ENCODE results near the gene DSCAML1.

The DSCAML1 gene

GRCh38 chr11:117634756-117635603 lies 162.0 kb downstream of the DSCAML1 start:
- DNase-seq (ENCODE audit: low spot score), result no peak

DNA sequence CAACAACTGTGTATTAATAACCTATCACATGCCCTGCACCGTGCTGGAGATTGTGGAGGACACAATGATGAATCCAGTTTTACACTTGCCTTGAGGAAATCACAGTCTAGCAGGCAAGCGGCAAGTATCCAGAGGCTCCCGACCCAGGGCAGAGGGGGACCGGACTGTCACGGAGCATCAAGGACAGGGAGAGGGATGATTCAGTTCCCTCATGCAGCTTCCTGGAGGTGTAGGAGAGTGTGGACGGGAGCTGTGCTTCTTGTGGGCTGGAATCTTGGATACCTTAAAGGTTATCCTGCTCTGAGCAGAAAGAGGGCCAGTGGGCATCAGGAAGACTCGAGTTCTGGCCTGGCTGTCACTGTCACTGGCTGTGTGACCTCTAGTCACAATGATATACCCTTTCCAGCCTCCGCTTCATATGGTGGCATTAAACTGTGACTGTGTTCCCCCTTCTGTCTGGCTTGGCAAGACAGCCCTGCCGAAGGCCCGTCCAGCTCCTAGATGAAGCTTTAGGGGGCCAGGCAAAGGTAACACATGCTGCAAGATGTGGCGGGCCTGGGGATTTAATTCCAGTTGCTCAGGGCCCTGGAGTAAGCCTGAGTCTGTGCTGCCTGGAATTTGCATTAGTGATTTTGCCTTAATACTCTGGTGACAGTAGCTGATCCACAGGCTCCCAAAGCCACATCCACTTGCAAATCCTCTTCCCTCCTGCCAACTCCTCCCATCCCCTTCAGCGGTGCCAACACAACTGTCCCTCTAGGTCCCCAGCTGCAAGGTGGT lies 162.8 kb downstream of the DSCAML1 start:
- DNase-seq (ENCODE audit: low spot score), result no peak

GRCh38 chr11:117633186-117633754 lies 163.7 kb downstream of the DSCAML1 start:
- DNase-seq (ENCODE audit: low spot score), result no peak

GRCh38 chr11:117632306-117632705 lies 164.7 kb downstream of the DSCAML1 start:
- no peak for DNase-seq (ENCODE audit: low spot score)

GRCh38 chr11:117631336-117632140 lies 165.5 kb downstream of the DSCAML1 start:
- no peak for DNase-seq (ENCODE audit: low spot score)

DNA sequence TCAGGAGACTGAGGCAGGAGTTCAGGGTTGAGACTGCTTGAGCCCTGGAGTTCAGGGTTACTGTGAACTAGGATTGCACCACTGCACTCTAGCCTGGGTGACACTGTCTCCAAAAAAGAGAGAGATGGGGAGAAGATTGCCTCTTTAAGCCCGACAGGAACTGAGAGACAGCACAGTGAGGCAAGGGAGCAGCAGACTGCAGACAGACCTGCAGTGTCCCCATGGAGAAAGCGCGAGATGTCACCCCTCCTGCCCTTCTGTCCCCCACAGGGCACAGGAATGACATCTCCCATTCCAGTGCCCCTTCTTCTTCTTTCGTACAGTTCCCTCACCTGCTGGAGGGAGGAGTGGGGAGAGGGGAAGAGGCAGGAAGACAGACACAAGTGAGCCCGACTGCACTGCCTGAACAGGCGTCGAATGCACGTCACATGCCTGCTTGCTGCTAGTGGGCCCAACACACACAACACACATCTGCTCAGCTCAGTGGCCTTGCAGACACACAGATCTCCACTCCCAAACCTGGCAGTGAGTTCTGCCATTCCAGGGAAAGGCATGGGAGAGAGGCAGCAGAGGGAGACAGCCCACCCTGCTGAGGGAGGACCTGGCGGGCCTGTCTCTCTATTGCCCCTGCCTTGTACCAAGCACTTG lies 167.0 kb downstream of the DSCAML1 start:
- DNase-seq (ENCODE audit: low spot score), result no peak

- DNase-seq (ENCODE audit: low spot score), result no peak
Measured at GRCh38 chr11:117629146-117629545, 167.9 kb downstream of the DSCAML1 start.

GRCh38 chr11:117627259-117627658 lies 169.8 kb downstream of the DSCAML1 start:
- no peak for DNase-seq (ENCODE audit: low spot score)

DNA sequence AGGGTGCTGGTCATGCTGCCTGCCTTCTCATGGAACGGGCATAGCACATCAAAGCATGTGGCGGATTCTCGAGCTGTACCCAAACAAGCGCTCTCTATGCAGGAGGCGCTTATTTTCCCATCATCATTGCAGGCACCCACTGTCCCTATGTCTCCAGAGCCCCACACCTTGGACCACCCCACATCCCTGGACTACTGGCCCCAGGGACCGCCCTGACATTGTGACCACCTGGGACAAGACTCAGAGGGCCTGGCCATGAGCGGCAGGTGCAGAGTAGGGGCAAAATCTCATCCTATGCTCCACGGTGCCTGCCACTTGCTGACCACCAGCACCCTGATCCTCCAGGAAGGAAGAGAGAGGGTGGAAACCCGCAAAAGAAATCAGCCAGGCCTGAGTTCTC lies 170.4 kb downstream of the DSCAML1 start:
- no peak for DNase-seq (ENCODE audit: low spot score)

DNA sequence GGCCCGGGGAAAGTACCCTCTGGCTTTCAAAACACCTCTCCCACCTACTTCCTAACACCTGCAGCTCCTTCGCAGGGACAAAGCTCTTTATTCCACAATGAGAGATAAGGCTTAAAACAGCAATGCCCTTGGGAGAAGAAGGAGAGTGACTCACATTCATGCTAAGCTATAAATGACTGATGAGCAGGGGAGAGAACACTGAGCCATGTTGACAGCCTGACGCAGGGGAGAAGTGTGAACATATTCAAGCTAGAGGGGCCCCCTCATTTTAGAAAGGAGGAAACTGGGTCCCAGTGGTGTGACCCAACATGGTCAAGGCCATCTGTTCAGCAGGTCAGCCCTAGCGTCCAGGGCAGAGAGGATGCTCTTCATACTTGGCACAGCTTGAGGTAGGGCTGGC lies 171.8 kb downstream of the DSCAML1 start:
- DNase-seq (ENCODE audit: low spot score), result no peak

DNA sequence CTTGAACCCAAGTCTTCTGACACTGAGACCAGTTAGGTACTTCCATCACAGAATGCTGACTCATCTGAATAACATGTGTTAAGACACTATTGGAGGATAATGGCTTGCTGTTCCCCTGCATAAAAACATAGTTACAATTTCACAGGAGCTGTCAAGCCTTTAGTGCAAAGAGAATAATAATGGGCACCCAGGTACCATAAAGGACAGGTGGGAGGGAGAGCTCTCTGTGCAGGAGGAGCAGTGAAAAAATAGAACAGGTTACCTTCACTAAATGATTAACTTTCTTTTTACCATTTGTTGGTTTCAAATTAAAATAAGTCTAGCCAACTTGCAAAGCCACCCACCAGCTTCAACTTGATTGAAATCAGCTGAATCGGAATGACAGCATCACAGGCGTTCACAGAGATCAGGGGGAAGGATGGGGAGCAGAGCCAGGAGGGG lies 173.2 kb downstream of the DSCAML1 start:
- no peak for DNase-seq (ENCODE audit: low spot score)

- DNase-seq (ENCODE audit: low spot score), result no peak
Measured at GRCh38 chr11:117621226-117621625, 175.8 kb downstream of the DSCAML1 start.

DNA sequence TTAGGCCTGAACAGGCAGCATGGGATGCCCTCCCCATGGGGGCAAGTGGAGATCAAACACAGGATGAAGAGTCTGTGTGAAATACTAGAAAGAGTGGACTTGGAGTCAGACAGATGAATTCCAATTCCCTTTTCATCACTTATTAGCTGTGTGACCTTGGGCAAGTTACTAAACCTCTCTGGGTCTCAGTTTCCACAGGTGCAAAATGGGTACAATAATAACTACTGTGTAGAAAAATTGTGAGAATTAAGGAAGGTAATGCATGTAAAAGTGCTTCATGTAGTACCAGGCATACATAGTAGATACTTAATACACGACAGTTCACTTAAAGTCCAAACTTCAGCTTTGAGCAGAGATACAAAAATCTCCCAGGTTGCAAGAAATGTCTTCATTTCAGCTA lies 176.4 kb downstream of the DSCAML1 start:
- DNase-seq (ENCODE audit: low spot score), result no peak

GRCh38 chr11:117620086-117620485 lies 176.9 kb downstream of the DSCAML1 start:
- DNase-seq (ENCODE audit: low spot score), result no peak

GRCh38 chr11:117619661-117620060 lies 177.4 kb downstream of the DSCAML1 start:
- no peak for DNase-seq (ENCODE audit: low spot score)

GRCh38 chr11:117618982-117619355 lies 178.0 kb downstream of the DSCAML1 start:
- DNase-seq (ENCODE audit: low spot score), result no peak

GRCh38 chr11:117618302-117618981 lies 178.6 kb downstream of the DSCAML1 start:
- no peak for DNase-seq (ENCODE audit: low spot score)

GRCh38 chr11:117616979-117617378 lies 180.0 kb downstream of the DSCAML1 start:
- no peak for DNase-seq (ENCODE audit: low spot score)

DNA sequence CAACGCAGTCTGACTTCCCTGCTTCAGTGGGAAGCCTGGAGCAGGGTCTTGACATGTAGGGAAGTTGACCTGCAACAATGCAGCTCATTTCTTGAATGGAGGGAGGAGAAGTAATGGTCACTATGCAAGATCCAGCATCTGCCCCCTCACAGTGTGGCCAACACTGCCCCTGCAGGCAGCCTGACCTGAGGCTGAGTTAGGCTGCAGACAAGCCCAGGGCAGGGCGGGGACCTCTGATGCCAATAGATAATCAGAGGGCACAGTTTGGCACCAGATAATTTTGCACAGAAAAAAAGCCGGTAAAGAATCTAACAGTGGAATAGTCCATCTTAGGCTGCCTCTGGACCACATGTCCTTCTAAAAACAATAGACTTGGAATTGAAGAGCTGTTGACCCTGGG lies 182.3 kb downstream of the DSCAML1 start:
- DNase-seq (ENCODE audit: low spot score), result no peak

DNA sequence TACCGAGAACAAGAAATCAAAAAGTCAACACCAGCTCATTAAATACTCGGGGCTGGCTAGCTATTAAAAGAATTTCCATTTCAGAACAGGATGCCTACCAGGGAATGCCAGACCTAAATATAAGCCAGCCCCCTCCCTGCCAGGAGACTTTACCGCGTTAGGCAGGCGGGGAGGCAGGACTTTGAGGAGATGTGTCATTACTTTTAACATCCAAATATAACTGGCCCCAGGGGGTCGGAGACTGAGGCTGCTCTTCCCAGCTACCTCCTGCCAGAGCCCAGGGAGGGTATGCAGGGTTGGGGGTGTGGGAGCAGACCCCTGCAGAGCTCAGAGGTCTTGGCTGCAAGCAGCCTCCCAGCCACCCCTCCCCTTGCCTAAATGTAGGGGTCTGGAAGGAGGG lies 183.5 kb downstream of the DSCAML1 start:
- no peak for DNase-seq (ENCODE audit: low spot score)

DNA sequence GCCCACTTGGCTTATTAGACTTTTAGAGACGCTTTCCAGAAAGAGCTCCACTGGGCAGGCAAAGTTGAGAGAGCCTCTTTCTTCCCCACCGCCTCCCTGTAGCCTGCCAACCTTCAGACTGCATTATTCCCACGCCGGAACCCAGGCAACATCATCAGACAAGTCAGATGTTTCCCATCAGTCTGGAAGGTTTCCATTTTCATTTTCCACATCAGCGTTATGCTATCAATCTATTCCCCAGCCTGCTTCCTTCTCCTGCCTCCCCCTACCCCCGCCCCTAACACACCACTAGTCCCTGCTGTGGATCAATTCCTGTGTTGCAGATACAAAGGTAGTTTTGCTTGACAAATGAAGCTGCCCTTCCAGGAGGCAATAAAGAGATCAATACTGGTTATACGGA lies 184.8 kb downstream of the DSCAML1 start:
- no peak for DNase-seq (ENCODE audit: low spot score)

Measured in RKO (cell line).